GDM1 (cell line): ENCODE results near the gene ZNF14.
"Not testable (repeated sequence)": the region's sequence is repeated elsewhere in the genome, so short reads cannot be mapped to it uniquely, and the experiment has no call there.

Experiments
- DNase-seq: peaks from one replicate; lab custom pipeline; 2025; lab: John Stamatoyannopoulos, UW

Gene ZNF14

GRCh38 chr19:19732579-19733501 lies at the start of gene ZNF14:
TSS of gene ZNF14 (minus strand) at chr19:19733112. CDS start at chr19:19732958, 154 bp downstream.
- DNase-seq = peak; percentile 84

GRCh38 chr19:19781791-19782190 lies 48.9 kb upstream of the ZNF14 start:
- DNase-seq = not testable (repeated sequence)

GRCh38 chr19:19778666-19779065 lies 45.8 kb upstream of the ZNF14 start:
- no peak for DNase-seq

- DNase-seq = no peak
Observed at GRCh38 chr19:19777692-19778091, 44.8 kb upstream of the ZNF14 start.

- peak; percentile 90 for DNase-seq
Observed at GRCh38 chr19:19776206-19777008, 43.5 kb upstream of the ZNF14 start.

- no peak for DNase-seq
Observed at GRCh38 chr19:19775891-19776205, 42.9 kb upstream of the ZNF14 start.

- DNase-seq = no peak
Observed at GRCh38 chr19:19774354-19775033, 41.6 kb upstream of the ZNF14 start.

GRCh38 chr19:19771963-19772362 lies 39.1 kb upstream of the ZNF14 start:
- DNase-seq = not testable (repeated sequence)

GRCh38 chr19:19769971-19770370 lies 37.1 kb upstream of the ZNF14 start:
- not testable (repeated sequence) for DNase-seq

GRCh38 chr19:19758164-19758563 lies 25.3 kb upstream of the ZNF14 start:
- no peak for DNase-seq

- no peak for DNase-seq
Observed at GRCh38 chr19:19752760-19753403, 20.0 kb upstream of the ZNF14 start.

- DNase-seq = no peak
Observed at GRCh38 chr19:19751846-19752245, 18.9 kb upstream of the ZNF14 start.

GRCh38 chr19:19750842-19751790 lies 18.2 kb upstream of the ZNF14 start:
- DNase-seq = no peak

- no peak for DNase-seq
Observed at GRCh38 chr19:19749908-19750841, 17.3 kb upstream of the ZNF14 start.

GRCh38 chr19:19749117-19749907 lies 16.4 kb upstream of the ZNF14 start:
- no peak for DNase-seq

- DNase-seq = no peak
Observed at GRCh38 chr19:19748249-19748938, 15.5 kb upstream of the ZNF14 start.

- no peak for DNase-seq
Observed at GRCh38 chr19:19747357-19748220, 14.7 kb upstream of the ZNF14 start.
